GM19240 (cell line): Measurements from ENCODE around the gene PLCH2.
"Not testable (repeated sequence)": the region's sequence is repeated elsewhere in the genome, so short reads cannot be mapped to it uniquely, and the experiment has no call there.

Experiments
- DNase-seq: peaks from one replicate; pipeline ENCODE4 v3.0.0; 2011; ENCODE audit warnings: low spot score; ENCODE audit not compliant: insufficient read length

The PLCH2 gene

GRCh38 chr1:2476061-2476999, at the start of gene PLCH2:
Gene PLCH2, plus strand, starts transcription at chr1:2476289. Its CDS starts 300 bp downstream, at chr1:2476589.
- no peak for DNase-seq

DNA sequence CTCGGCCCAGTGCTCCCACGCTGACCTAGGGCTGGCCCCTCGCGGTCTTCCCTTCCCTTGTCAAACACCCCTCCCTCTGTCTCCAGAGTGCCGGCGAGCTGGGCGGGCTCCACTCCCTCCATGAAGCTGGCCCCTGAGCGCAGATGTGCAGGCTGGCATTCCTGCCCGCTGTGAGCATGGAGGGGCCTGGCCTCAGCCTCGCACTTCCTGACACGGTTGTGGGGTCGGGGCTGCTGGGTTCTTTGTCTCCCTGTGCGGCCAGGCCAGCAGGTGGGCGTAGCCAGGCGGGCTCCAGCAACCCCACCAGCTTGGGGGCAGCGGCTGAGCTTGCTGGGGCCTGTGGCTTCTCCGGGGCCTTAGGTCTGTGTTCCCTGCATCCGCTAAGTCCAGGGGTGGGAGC, 49.5 kb upstream of the PLCH2 start:
- DNase-seq = no peak

- no peak for DNase-seq
Observed at GRCh38 chr1:2427051-2427450, 49.0 kb upstream of the PLCH2 start.

- no peak for DNase-seq
Observed at GRCh38 chr1:2427976-2428375, 48.1 kb upstream of the PLCH2 start.

GRCh38 chr1:2428490-2428889, 47.6 kb upstream of the PLCH2 start:
- DNase-seq = no peak

DNA sequence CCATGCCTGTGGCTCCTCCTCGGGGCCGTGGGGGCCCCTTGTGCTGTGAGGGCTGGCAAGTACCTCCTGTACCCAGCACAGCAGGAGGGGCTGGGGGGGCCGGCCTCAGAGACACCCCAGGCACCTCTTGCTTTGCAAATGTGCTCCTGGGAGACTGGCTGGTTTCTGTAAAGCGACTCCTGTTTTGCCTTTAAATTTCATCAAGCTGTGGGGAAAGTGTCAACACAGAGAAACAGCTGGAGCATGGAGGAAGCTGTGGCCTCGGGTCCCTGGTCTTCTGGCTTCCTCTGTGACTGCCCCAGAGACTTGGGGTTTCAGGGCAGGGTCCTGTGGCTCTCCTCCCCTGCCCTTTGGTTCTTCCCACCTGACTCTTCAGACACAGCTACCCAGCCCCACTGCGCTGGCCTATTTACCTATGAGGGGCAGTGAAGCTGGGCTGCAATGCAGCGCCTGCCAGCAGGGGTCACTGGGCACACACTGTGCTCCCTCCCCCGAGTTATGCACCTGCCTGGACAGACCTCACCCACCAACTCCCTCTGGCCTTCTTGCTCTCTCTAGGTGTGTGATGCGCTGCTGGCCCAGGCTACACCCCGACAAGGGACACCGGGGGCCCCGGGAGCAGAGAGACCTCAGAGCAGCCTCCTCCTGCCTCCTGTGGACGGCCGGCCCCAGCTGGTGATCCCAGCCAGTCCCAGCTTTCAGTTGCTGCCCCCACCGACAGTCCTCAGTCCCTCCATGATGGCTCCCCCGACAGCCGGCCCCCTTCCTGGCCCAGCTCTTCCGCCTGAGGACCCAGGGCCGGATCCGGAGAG, 46.1 kb upstream of the PLCH2 start:
- no peak for DNase-seq

DNA sequence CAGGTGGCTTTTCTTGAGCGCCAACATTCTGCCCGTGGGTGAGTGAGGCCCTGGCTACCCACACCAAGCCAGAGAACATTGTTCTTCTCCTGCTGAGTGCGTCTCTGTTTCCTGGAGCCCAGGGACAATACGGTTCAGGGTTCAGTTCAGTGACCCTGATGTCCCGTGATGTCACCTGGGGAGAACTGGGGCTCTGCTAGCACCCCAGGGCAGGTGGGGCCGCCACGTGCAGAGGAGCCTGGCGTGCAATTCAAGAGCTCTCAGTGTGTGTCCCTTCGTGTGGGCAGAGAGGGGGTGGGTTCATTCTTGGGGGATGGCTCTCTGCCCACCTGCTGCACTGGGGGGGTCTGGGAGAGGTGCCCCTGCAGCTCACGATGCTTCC, 45.5 kb upstream of the PLCH2 start:
- DNase-seq = no peak

GRCh38 chr1:2431103-2431502, 45.0 kb upstream of the PLCH2 start:
- no peak for DNase-seq

- DNase-seq = no peak
Observed at GRCh38 chr1:2431518-2431917, 44.6 kb upstream of the PLCH2 start.

DNA sequence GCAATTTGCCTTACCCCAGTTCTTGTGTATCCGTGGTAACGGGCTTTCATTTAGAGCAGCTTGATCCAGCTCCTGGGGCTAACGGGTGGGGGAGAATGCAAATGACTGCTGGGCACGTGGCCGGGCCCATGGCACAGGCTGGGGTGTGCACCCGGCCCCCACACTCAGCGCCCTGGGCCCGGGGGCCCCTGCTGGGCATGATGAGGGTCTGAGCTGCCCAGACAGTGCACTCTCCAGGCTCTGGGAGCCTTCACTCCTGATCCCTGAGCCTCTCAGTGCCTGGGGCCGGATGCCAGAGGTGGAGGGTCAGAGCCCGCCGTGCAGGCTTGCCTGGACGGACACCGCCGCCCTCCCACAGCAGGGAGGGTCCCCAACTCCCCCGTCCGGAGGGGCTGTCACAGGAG, 43.6 kb upstream of the PLCH2 start:
- DNase-seq = no peak

DNA sequence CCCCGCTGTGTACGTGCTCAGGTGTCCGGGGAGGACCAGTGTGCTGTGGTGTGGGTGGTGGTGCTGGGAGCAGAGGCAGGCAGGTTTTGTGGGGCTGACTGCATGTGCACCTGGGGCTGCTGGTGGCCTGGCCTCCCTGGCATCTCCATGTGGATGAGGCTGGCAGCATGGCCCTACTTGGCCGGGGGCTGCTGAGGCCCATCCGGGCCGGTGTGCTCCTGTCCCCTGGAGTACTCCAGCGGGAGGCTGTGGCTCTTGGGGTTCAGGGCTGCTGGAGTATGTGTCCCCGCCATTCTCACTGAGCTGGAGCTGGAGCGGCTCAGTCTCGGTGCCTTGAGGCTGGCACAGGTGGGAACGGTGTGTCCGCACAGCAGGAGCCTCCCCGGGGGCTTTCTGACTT, 42.9 kb upstream of the PLCH2 start:
- no peak for DNase-seq

- no peak for DNase-seq
Observed at GRCh38 chr1:2433936-2434655, 42.0 kb upstream of the PLCH2 start.

DNA sequence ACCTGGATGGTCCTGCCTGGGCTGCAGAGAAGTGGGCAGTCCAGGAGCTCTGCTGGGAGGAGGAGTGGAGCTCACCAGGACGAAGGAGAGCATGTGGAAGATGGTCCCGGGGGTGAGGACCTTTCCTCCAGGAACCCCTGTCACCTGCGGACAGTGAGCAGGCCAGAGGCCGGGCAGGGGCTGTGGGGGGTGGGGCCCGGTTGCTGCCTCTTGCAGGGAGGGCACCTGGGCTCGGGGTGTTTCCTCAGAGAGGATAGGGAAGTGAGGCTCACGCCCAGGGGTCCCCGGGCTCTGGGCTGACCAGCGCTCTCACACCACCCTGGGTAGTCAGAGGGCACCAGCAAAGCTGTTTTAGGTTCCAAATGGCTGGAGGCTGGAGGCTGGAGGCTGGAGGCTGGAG, 41.0 kb upstream of the PLCH2 start:
- DNase-seq = no peak

GRCh38 chr1:2435746-2436355, 40.2 kb upstream of the PLCH2 start:
- no peak for DNase-seq

- DNase-seq = no peak
Observed at GRCh38 chr1:2436876-2437275, 39.2 kb upstream of the PLCH2 start.

- DNase-seq = no peak
Observed at GRCh38 chr1:2437617-2438016, 38.5 kb upstream of the PLCH2 start.

DNA sequence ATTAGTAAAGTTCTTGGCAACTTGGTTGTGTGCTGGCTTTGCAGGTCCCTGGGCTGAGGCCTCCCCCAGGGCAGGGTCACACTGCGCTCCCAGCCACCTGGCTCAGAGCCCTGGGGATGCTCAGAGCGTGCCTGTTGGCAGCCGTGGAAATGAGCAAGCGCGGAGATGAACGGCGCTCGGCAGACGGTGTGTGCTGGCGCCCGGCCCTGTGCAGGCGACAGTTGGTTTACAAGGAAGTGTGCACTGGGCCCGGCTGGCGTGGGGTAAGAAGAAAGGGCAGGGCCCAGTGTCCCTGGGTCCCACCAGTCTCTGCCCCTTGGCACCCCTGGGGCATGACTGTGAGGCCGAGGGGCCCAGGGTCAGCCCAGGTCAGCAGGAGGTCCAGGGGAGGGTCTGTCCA, 38.1 kb upstream of the PLCH2 start:
- no peak for DNase-seq

DNA sequence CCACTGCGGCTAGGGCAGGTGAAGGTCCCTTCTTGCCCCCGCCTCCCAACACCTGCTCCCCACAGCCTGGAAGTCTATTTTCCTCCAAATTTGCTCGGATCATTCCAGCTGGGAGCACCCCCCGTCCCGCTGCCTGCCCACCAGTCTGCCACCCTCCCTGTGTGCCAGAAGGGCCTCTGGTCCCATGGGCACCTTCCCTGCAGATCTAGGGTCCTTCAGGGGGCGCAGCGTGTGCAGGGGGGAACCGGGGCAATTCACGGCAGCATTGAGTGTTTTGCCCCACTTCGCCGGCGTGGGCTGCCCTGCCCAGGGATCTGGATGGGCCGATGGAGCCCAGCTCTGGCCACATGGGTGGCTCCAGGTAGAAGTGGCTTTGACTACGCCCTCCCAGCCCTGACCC, 37.4 kb upstream of the PLCH2 start:
- DNase-seq = no peak

DNA sequence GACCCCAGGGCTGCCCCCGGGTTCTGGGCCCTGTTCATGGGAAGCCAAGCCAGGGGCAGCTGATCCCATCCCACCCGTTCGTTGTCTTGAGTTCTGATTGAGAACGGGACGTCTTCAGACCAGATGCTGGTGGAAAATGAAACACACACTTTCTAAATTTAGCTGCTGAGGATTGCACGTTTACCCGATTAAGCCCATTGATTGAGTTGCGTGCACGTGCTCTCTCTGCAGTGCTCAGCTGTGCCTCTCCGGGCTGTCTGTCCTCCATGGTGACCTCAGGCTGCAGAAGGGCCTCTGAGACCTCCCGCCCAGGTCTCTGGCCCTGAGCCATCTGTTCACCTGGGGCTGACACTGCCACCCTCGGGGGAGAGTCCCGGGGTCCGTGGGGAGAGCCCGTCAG, 36.7 kb upstream of the PLCH2 start:
- no peak for DNase-seq

DNA sequence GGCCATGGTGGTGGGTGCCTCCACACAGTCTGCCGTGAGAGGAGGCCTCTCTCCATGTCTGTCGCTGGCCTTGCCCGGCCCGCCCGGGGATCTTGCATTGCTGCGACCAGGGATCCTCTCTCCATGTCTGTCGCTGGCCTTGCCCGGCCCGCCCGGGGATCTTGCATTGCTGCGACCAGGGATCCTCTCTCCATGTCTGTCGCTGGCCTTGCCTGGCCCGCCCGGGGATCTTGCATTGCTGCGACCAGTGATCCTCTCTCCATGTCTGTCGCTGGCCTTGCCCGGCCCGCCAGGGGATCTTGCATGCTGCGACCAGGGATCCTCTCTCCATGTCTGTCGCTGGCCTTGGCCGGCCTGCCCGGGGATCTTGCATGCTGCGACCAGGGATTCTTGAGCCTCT, 35.7 kb upstream of the PLCH2 start:
- not testable (repeated sequence) for DNase-seq

DNA sequence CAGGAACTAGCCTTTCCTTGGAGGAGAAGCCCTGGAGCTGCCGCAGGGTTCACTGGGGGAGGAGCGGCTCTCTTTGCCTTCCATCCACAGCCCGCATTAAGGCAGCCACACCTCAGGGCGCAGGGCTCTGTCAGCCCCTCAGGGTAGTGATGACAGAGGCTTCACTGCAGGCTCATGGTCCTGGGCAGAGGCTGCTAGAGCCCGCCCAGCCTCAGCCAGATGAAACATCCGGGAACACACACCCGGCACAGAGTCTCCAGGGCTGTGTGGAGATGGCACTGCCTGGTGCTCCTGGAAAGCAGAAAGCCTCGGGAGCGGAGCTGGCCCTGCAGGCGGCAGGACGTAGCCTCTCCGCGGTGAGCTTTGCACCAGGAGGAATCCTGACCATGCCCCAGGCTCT, 34.3 kb upstream of the PLCH2 start:
- DNase-seq = no peak
